Urinary bladder (tissue), 4 donors: ENCODE data around the gene GAK. TPM values are rescaled to one million over a fixed set of nuclear protein-coding genes. Genes with fewer than 3 reads are reported as not detected.
"Not testable (repeated sequence)": the region's sequence is repeated elsewhere in the genome, so short reads cannot be mapped to it uniquely, and the experiment has no call there.

Experiments
- DNase-seq: peaks from one replicate; pipeline ENCODE4 v3.0.0-alpha.2; 2015; ENCODE audit errors: extremely low spot score
- H3K27ac ChIP-seq: one replicate; pipeline ENCODE4 v1.5.1; 2013; ENCODE audit warnings: low read depth, mild to moderate bottlenecking, moderate library complexity
- H3K36me3 ChIP-seq: one replicate; pipeline ENCODE4 v1.6.1; 2013; ENCODE audit warnings: mild to moderate bottlenecking, moderate library complexity; ENCODE audit not compliant: insufficient read depth
- H3K4me1 ChIP-seq: one replicate; pipeline ENCODE4 v1.6.1; 2013; ENCODE audit warnings: mild to moderate bottlenecking, moderate library complexity; ENCODE audit not compliant: insufficient read depth
- H3K4me3 ChIP-seq: one replicate; pipeline ENCODE4 v1.5.1; 2013; ENCODE audit warnings: low read depth, low read length
- WGBS: extraction: QIAGEN DNeasy Blood & Tissue Kit; methylation state at CpG from one replicate; pipeline ENCODE4 v1.1.7; 2013; 5-methylcytosine and 5-hydroxymethylcytosine counted together
- polyA plus RNA-seq: library from polyadenylated mRNA; stranded (reverse); fragments of 200-250 nt; gene quantifications from one replicate; pipeline ENCODE4 v1.2.3, GENCODE V29; 2013
- total RNA-seq: library from RNA; depleted of rRNA; stranded (reverse); fragments of >200 nt; gene quantifications from one replicate; pipeline ENCODE4 v1.2.3, GENCODE V29; 2014
- donor health status: healthy with polysubstance abuse.
- donor health status: healthy.

GAK gene
- total and polyA plus RNA-seq, 2 donors, result 44.8 to 76.2 TPM

GRCh38 chr4:806979-807378 lies 125.1 kb downstream of the GAK start:
- H3K36me3 ChIP-seq, H3K27ac ChIP-seq, H3K4me3 ChIP-seq, H3K4me1 ChIP-seq, DNase-seq: not testable (repeated sequence)
- 88% methylated on average over 4 of the region's 4 CpGs for WGBS

GRCh38 chr4:804804-805203 lies 127.3 kb downstream of the GAK start:
- Histone ChIP-seq H3K27ac (no peak overlapping the region), H3K36me3 (no peaks in the 10 kb centered on the region), H3K4me3 (no peak overlapping the region), H3K4me1 (no peaks in the 10 kb centered on the region)
- DNase-seq, result no peak
- 86% methylated on average over 44 of the region's 44 CpGs for WGBS

GRCh38 chr4:803884-804283 lies 128.2 kb downstream of the GAK start:
- no peak overlapping the region for H3K27ac ChIP-seq

GRCh38 chr4:801436-802124 lies 130.5 kb downstream of the GAK start:
- WGBS, result 92% methylated on average over 13 of the region's 13 CpGs
- no peaks in the 10 kb centered on the region for H3K4me1 ChIP-seq
- DNase-seq, result no peak
- no peak overlapping the region for H3K4me3 ChIP-seq
- H3K27ac ChIP-seq, result no peak overlapping the region
- H3K36me3 ChIP-seq, result no peaks in the 10 kb centered on the region

More at GRCh38 chr4:803884-804283, 128.2 kb downstream of the GAK start:
- DNase-seq, result no peak
- no peak overlapping the region for H3K4me3 ChIP-seq
- WGBS, result 91% methylated on average over 13 of the region's 13 CpGs
- H3K36me3 ChIP-seq, result no peaks in the 10 kb centered on the region
- no peaks in the 10 kb centered on the region for H3K4me1 ChIP-seq

Other genes starting within 250 kb of the GAK start
- 2.1 TPM for gene SLC49A3, start 243.2 kb downstream of the GAK start, total RNA-seq
- 7.9 TPM for gene SLC49A3, start 243.2 kb downstream of the GAK start, polyA plus RNA-seq
- gene PCGF3, start 226.5 kb downstream of the GAK start, total RNA-seq, result 52.6 TPM
- 36.1 TPM for gene PCGF3, start 226.5 kb downstream of the GAK start, polyA plus RNA-seq
- 0.48 TPM for gene CPLX1, start 106.2 kb downstream of the GAK start, total RNA-seq
- gene CPLX1, start 106.2 kb downstream of the GAK start, polyA plus RNA-seq, result 3.6 TPM
- 16.8 TPM for gene TMEM175, start 144 bp upstream of the GAK start, total RNA-seq
- gene TMEM175, start 144 bp upstream of the GAK start, polyA plus RNA-seq, result 32.8 TPM
- 5.0 TPM for gene DGKQ, start 41.3 kb upstream of the GAK start, total RNA-seq
- gene DGKQ, start 41.3 kb upstream of the GAK start, polyA plus RNA-seq, result 10.0 TPM
- 7.9 TPM for gene IDUA, start 54.7 kb upstream of the GAK start, total RNA-seq
- 18.2 TPM for gene IDUA, start 54.7 kb upstream of the GAK start, polyA plus RNA-seq
- gene SLC26A1, start 61.1 kb upstream of the GAK start, total RNA-seq, result 0.05 TPM
- 0.20 TPM for gene SLC26A1, start 61.1 kb upstream of the GAK start, polyA plus RNA-seq
- gene FGFRL1, start 79.3 kb upstream of the GAK start, total RNA-seq, result 5.7 TPM
- gene FGFRL1, start 79.3 kb upstream of the GAK start, polyA plus RNA-seq, result 25.7 TPM
- gene RNF212, start 181.2 kb upstream of the GAK start, total RNA-seq, result 4.0 TPM
- 4.2 TPM for gene RNF212, start 181.2 kb upstream of the GAK start, polyA plus RNA-seq
- 119 TPM for gene SPON2, start 240.3 kb upstream of the GAK start, total RNA-seq
- gene SPON2, start 240.3 kb upstream of the GAK start, polyA plus RNA-seq, result 123 TPM